LNCAP (cell line): ENCODE data around the gene MT1M.

Experiments
- CTCF ChIP-seq: fragments of 450-650 bp; IDR thresholded peaks from 2 replicates; pipeline ENCODE4 v1.5.1; 2017; ENCODE audit warnings: mild to moderate bottlenecking

The MT1M gene

GRCh38 chr16:56606071-56606475 is 26.4 kb upstream of the MT1M start:
- TF ChIP-seq CTCF = no peak

DNA sequence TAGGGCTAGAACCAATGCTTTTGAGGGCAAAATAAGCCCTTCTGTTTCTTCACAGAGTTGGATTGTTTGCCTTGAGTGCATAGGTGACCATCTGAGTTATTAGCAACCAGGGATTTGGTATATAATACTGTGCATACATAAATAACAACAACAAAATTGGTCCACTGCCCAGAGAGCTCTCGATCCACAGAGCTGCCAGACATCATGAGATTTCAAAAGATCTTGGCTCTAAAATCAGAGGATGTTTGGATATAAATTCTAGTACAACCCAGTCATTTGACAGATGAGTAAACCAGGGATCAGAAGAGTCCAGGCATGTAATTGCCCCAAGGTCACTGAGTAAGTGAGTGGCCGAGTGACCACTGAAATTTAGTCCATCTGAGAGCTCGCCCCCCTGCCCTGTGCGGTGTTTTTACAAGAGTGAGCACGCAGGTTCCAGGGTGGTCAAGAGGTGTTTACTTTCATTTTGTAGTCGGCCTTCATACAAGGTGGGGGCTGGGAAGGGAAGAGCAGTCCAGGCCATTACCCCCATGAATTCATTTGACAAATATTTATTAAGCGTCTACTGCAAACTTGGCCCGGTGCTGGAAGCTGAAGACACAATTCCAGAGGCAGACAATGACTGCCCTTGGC is 25.9 kb upstream of the MT1M start:
- no peak for TF ChIP-seq CTCF

GRCh38 chr16:56607109-56607618 is 25.3 kb upstream of the MT1M start:
- no peak for TF ChIP-seq CTCF

GRCh38 chr16:56607675-56608042 is 24.8 kb upstream of the MT1M start:
- TF ChIP-seq CTCF = no peak

DNA sequence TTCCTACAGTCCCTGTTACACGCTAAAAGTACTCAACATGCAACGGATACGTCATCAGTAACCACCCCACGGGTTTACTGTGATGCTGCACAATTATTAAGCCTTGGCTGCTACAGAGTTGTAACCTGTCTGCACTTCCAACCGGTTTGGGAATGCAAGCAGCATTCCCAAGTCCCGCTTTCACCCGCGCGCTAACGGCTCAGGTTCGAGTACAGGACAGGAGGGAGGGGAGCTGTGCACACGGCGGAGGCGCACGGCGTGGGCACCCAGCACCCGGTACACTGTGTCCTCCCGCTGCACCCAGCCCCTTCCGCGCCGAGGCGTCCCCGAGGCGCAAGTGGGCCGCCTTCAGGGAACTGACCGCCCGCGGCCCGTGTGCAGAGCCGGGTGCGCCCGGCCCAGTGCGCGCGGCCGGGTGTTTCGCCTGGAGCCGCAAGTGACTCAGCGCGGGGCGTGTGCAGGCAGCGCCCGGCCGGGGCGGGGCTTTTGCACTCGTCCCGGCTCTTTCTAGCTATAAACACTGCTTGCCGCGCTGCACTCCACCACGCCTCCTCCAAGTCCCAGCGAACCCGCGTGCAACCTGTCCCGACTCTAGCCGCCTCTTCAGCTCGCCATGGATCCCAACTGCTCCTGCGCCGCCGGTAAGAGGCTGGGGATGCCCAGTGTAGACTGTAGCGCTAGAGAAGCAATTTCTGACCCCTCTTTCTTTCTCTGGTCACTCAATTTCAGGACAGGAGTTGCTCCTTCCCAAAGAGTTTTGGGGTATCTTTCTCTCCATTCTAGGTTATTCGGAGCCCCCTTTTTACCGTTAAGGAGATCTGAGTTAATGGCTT is 24.2 kb upstream of the MT1M start, which contains the start of gene MT2A:
MT2A (plus strand) TSS at position 542 of the 833 bp plus-strand sequence; CDS start at position 614, 72 bp downstream.
- no peak for TF ChIP-seq CTCF

GRCh38 chr16:56608876-56609462 is 23.5 kb upstream of the MT1M start:
- TF ChIP-seq CTCF = no peak

- TF ChIP-seq CTCF = no peak
These were observed 23.0 kb upstream of the MT1M start for GRCh38 chr16:56609463-56609921.
